Neural progenitor cell (in vitro differentiated cells): ENCODE measurements around the gene RPH3AL.

Experiments
- CTCF ChIP-seq: fragments of 200-600 bp; sonication (generic); IDR thresholded peaks from 2 replicates; pipeline ENCODE4 v1.5.1; 2017; ENCODE audit warnings: antibody characterized with exemption, mild to moderate bottlenecking
- EZH2 ChIP-seq: fragments of 200-600 bp; sonication (generic); IDR thresholded peaks from 2 replicates; pipeline ENCODE4 v1.6.1; 2017; ENCODE audit warnings: antibody characterized with exemption, mild to moderate bottlenecking, moderate library complexity
- EZH2phosphoT487 ChIP-seq: fragments of 200-600 bp; sonication (generic); IDR thresholded peaks from 2 replicates; pipeline ENCODE4 v1.6.1; 2017; ENCODE audit warnings: antibody characterized with exemption

- TF ChIP-seq CTCF (no peak), EZH2 (no peak), EZH2phosphoT487 (no peak)
These were observed 8.5 kb downstream of the RPH3AL start for GRCh38 chr17:343875-344752.
